Lung (tissue), 12 donors: ENCODE measurements around the gene LRRC1. TPM values are rescaled to one million over a fixed set of nuclear protein-coding genes. Genes with fewer than 3 reads are reported as not detected.
A peak's percentile ranks its signal among the peaks of the same experiment; 100 is the strongest.

Source experiments
- ATAC-seq: fragments of 200-7000 bp; cut with Tn5 transposase; one replicate; pipeline ENCODE4 v1.9.1; 2020; ENCODE audit warnings: moderate number of reproducible peaks; ENCODE audit not compliant: insufficient read depth, low FRiP score
- DNase-seq, 3 donors: peaks; one replicate each; pipeline ENCODE4 v3.0.0-alpha.2; 2013 to 2017
- H3K27ac ChIP-seq, 2 donors: one replicate each; pipeline ENCODE4 v1.5.1; 2013; ENCODE audit warnings: mild to moderate bottlenecking in 2 of 2, moderate library complexity in 2 of 2, control low read depth in 1 of 2, inconsistent platforms in 1 of 2, low read depth in 1 of 2, low read length in 1 of 2
- H3K27me3 ChIP-seq, 3 donors: one replicate each; pipeline ENCODE4 v1.5.1; 2013; ENCODE audit warnings: low read length in 2 of 3; ENCODE audit not compliant: control insufficient read depth in 3 of 3, insufficient read depth in 3 of 3
- H3K36me3 ChIP-seq, 4 donors: one replicate each; pipeline ENCODE4 v1.5.1; 2013; ENCODE audit warnings: low read length in 4 of 4, mild to moderate bottlenecking in 1 of 4, moderate library complexity in 1 of 4; ENCODE audit not compliant: control insufficient read depth in 4 of 4, insufficient read depth in 4 of 4
- H3K4me1 ChIP-seq, 5 donors: one replicate each; pipeline ENCODE4 v1.5.1; 2013; ENCODE audit warnings: low read length in 5 of 5, mild to moderate bottlenecking in 2 of 5, moderate library complexity in 1 of 5; ENCODE audit not compliant: control insufficient read depth in 5 of 5, insufficient read depth in 5 of 5
- H3K4me3 ChIP-seq: one replicate; pipeline ENCODE4 v1.5.1; 2013; ENCODE audit warnings: mild to moderate bottlenecking, control low read depth, moderate library complexity
- H3K9ac ChIP-seq, 2 donors: one replicate each; pipeline ENCODE4 v1.5.1; 2013; ENCODE audit warnings: low read length in 2 of 2, control low read depth in 1 of 2; ENCODE audit not compliant: insufficient read depth in 1 of 2
- H3K9me3 ChIP-seq, 4 donors: one replicate each; pipeline ENCODE4 v1.5.1; 2013; ENCODE audit warnings: low read length in 3 of 4, mild to moderate bottlenecking in 1 of 4, moderate library complexity in 1 of 4; ENCODE audit not compliant: control insufficient read depth in 4 of 4, insufficient read depth in 3 of 4
- CTCF ChIP-seq: IDR thresholded peaks from 2 replicates; pipeline ENCODE4 v1.5.1; 2012; ENCODE audit warnings: mild to moderate bottlenecking; ENCODE audit errors: control extremely low read depth, extremely low read depth
- whole genome bisulfite sequencing, 2 donors: extraction: QIAGEN DNeasy Blood & Tissue Kit; methylation state at CpG; one replicate each; pipeline ENCODE4 v1.1.7; 2013; 5-methylcytosine and 5-hydroxymethylcytosine counted together
- polyA plus RNA-seq, 2 donors: library from polyadenylated mRNA; stranded (reverse); fragments of 200-250 nt; gene quantifications; one replicate each; pipeline ENCODE4 v1.2.1, GENCODE V29; 2013
- total RNA-seq, 2 donors: library from RNA; depleted of rRNA in 1 of 2; stranded (reverse); fragments of >200 nt in 1 of 2; gene quantifications; one replicate each; pipeline ENCODE4 v1.2.1, GENCODE V29; 2014 to 2021
- donor health status: control.
- donor health status: control.
- donor health status: Bipolar disorder and iron deficiency.
- donor health status: healthy.
- donor health status: DM: yes; HTN: yes; CAD: no.

The LRRC1 gene
- total and polyA plus RNA-seq, 4 donors = 4.8 to 19.9 (median 9.9) TPM

- Histone ChIP-seq H3K36me3 (no peaks in the 10 kb centered on the region), H3K27me3 (peaks cover 0 to 4% (median 0%) of the 10 kb centered on the region in 3 donors), H3K4me1 (peaks cover 0 to 27% (median 5%) of the 10 kb centered on the region in 5 donors), H3K4me3 (peak overlapping the region; percentile 66), H3K27ac (peak overlapping the region in 1 of 2 donors; percentile 59), H3K9me3 (no peaks in the 10 kb centered on the region), H3K9ac (peak overlapping the region; percentile 29 to 54)
- TF ChIP-seq CTCF = no peak
- ATAC-seq (no peak), DNase-seq (peak; percentile 13 to 37 (median 18))
- 11 to 16% methylated on average over 47 of the region's 47 CpGs for WGBS, 2 donors
These were observed 1.1 kb downstream of the LRRC1 start for GRCh38 chr6:53795702-53796450.

DNA sequence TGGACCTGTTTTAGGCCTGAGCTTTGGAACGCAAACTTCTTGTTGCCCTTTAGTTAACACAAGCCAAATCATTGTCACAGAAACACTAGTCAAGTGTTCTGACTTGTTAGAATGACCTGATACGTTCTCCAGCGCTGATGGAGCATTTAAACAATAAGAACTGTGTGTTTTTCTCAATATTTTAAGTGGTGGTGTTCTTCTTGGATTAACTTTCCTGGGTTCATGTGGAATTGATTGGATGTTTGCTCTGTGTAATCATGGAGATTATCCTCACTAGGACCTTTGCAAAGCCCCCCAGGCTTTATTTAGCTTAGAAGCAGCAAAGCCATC, 1.6 kb downstream of the LRRC1 start:
- 61 to 68% methylated on average over 3 of the region's 3 CpGs for WGBS, 2 donors
- H3K27me3 ChIP-seq = peaks cover 0 to 4% (median 0%) of the 10 kb centered on the region in 3 donors
- DNase-seq (no peak), ATAC-seq (no peak)
- peaks cover 0 to 27% (median 5%) of the 10 kb centered on the region in 5 donors for H3K4me1 ChIP-seq
- H3K4me3 ChIP-seq = peak overlapping the region; percentile 66
- no peaks in the 10 kb centered on the region for H3K9me3 ChIP-seq
- TF ChIP-seq CTCF = no peak
- no peaks in the 10 kb centered on the region for H3K36me3 ChIP-seq
- no peak overlapping the region for H3K27ac ChIP-seq
- H3K9ac ChIP-seq = peak overlapping the region in 1 of 2 donors; percentile 54

GRCh38 chr6:53796791-53797190, 2.0 kb downstream of the LRRC1 start:
- Histone ChIP-seq H3K27ac (no peak overlapping the region), H3K4me3 (no peak overlapping the region), H3K9ac (no peak overlapping the region), H3K36me3 (no peaks in the 10 kb centered on the region), H3K27me3 (peaks cover 0 to 4% (median 0%) of the 10 kb centered on the region in 3 donors), H3K9me3 (no peaks in the 10 kb centered on the region), H3K4me1 (peaks cover 0 to 27% (median 5%) of the 10 kb centered on the region in 5 donors)
- DNase-seq = no peak
- WGBS, 2 donors = 58 to 76% methylated on average over 5 of the region's 5 CpGs
- TF ChIP-seq CTCF = no peak
- no peak for ATAC-seq

- Histone ChIP-seq H3K9ac (no peak overlapping the region), H3K27ac (no peak overlapping the region), H3K4me1 (peaks cover 0 to 27% (median 5%) of the 10 kb centered on the region in 5 donors), H3K4me3 (no peak overlapping the region), H3K9me3 (no peaks in the 10 kb centered on the region), H3K27me3 (peaks cover 0 to 4% (median 0%) of the 10 kb centered on the region in 3 donors), H3K36me3 (no peaks in the 10 kb centered on the region)
- 98 to 99% methylated on average over 2 of the region's 2 CpGs for WGBS, 2 donors
- DNase-seq (no peak), ATAC-seq (no peak)
- TF ChIP-seq CTCF = no peak
These were observed 2.5 kb downstream of the LRRC1 start for GRCh38 chr6:53797304-53797703.
